CD8-positive, alpha-beta memory T cell (primary cell): ENCODE results near the gene KRT77. TPM values are rescaled to one million over a fixed set of nuclear protein-coding genes. Genes with fewer than 3 reads are reported as not detected.
A peak's percentile ranks its signal among the peaks of the same experiment; 100 is the strongest.

Experiments
- CTCF ChIA-PET: fragments of 350-600 bp; sonication (Branson Sonifier 250); formaldehyde crosslinking; loops from one replicate; lab custom pipeline; 2021; ENCODE audit warnings: antibody characterized with exemption; lab: Charles Lee
- POLR2A ChIA-PET: fragments of 350-600 bp; sonication (Branson Sonifier 250); formaldehyde crosslinking; loops from one replicate; lab custom pipeline; 2021; ENCODE audit warnings: antibody characterized with exemption; lab: Charles Lee
- DNase-seq, 5 donors: peaks; one replicate each; pipeline versions ENCODE4 v3.0.0 to v3.0.0-alpha.2; 2020 to 2022; ENCODE audit warnings: mixed read lengths in 1 of 5
- H3K27ac ChIP-seq: one replicate; pipeline ENCODE4 v1.7.0; 2013; ENCODE audit warnings: low read depth, mild to moderate bottlenecking, low read length, moderate library complexity
- H3K27me3 ChIP-seq: 2 replicates; pipeline ENCODE4 v1.7.0; 2013; ENCODE audit warnings: low read length, mild to moderate bottlenecking; ENCODE audit not compliant: insufficient read depth, poor library complexity, severe bottlenecking
- H3K36me3 ChIP-seq: 2 replicates; pipeline ENCODE4 v1.7.0; 2013; ENCODE audit warnings: mild to moderate bottlenecking, low read length, moderate library complexity; ENCODE audit not compliant: insufficient read depth
- H3K4me1 ChIP-seq: 2 replicates; pipeline ENCODE4 v1.7.0; 2013; ENCODE audit warnings: mild to moderate bottlenecking, low read length, moderate library complexity; ENCODE audit not compliant: insufficient read depth
- H3K4me3 ChIP-seq: 2 replicates; pipeline ENCODE4 v1.7.0; 2013; ENCODE audit warnings: mild to moderate bottlenecking, low read length
- H3K9me3 ChIP-seq: 2 replicates; pipeline ENCODE4 v1.7.0; 2013; ENCODE audit warnings: mild to moderate bottlenecking, low read length
- H3K27ac Mint-ChIP-seq, 8 donors: one replicate each; pipeline ENCODE4 v1.8.0; 2020 to 2021; ENCODE audit warnings: mixed read lengths in 8 of 8, mild to moderate bottlenecking in 6 of 8, inconsistent platforms in 3 of 8, moderate library complexity in 3 of 8
- H3K27me3 Mint-ChIP-seq, 2 donors: one replicate each; pipeline ENCODE4 v1.8.0; 2020 to 2021; ENCODE audit warnings: mixed read lengths in 2 of 2, mild to moderate bottlenecking in 1 of 2, moderate library complexity in 1 of 2
- H3K36me3 Mint-ChIP-seq, 3 donors: one replicate each; pipeline ENCODE4 v1.8.0; 2020 to 2021; ENCODE audit warnings: mixed read lengths in 3 of 3, inconsistent platforms in 1 of 3, mild to moderate bottlenecking in 1 of 3
- H3K4me1 Mint-ChIP-seq, 3 donors: one replicate each; pipeline ENCODE4 v1.8.0; 2020 to 2021; ENCODE audit warnings: mixed read lengths in 3 of 3, inconsistent platforms in 1 of 3, mild to moderate bottlenecking in 1 of 3
- H3K4me3 Mint-ChIP-seq, 7 donors: one replicate each; pipeline ENCODE4 v1.8.0; 2020 to 2021; ENCODE audit warnings: mixed read lengths in 7 of 7, mild to moderate bottlenecking in 6 of 7, moderate library complexity in 4 of 7, inconsistent platforms in 2 of 7
- H3K9me3 Mint-ChIP-seq, 5 donors: one replicate each; pipeline ENCODE4 v1.8.0; 2020 to 2022; ENCODE audit warnings: mixed read lengths in 5 of 5, mild to moderate bottlenecking in 3 of 5, moderate library complexity in 2 of 5, inconsistent platforms in 1 of 5
- polyA plus RNA-seq: library from polyadenylated mRNA; unstranded; fragments of 300-500 nt; fragmentation: Illumina TruSeq; gene quantifications from one replicate; pipeline ENCODE4 v1.2.3, GENCODE V29; 2021
- total RNA-seq, 2 experiments: library from RNA; stranded (reverse); gene quantifications; one replicate each; pipeline ENCODE4 v1.2.3, GENCODE V29; 2021

The KRT77 gene
- total and polyA plus RNA-seq, 3 experiments from 2014 or later, result not detected

DNA sequence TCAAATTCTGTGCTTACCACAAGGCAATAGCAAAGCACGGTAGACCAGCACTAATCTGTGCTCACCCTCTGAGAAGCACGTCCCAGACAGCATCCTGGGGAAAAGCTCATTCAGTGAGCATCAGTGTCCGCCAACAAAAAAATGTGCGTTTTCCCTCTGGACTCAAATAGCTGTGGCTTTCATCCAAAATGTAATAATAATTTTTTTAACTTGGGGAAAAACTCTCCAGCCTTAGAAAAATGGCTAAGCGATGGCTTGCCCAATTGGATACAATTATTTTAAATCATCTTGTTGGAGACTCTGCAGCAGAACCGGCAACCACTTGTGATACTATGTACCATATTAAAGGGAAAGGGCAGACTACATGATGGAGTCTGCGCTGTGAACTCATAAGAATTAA lies 1.1 kb upstream of the KRT77 start:
- POLR2A ChIA-PET, result no interaction called here

DNA sequence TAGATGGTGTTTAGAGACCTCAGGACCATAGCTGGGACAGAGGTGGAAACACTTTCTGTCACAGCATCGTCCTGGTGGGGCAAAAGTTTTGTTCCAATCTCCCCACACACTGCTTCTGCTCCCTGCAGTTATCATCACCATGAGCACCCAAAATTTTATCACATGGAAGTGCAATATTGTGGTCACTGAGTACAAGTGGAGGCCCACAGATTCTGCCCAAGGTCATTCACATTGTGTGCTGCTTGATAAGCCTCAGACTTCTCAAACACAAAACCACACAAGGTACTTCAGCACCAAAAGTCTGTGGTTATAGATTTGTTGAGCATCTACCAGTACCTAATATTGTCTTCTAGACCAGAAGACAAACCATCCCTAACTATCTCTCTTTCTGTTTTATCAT lies 554 bp upstream of the KRT77 start:
- Histone ChIP-seq H3K27me3 (peaks cover 4% of the 10 kb centered on the region), H3K4me3 (no peak overlapping the region), H3K4me1 (peaks cover 19% of the 10 kb centered on the region), H3K27ac (no peak overlapping the region), H3K9me3 (no peaks in the 10 kb centered on the region), H3K36me3 (no peaks in the 10 kb centered on the region)
- no peaks in the 10 kb centered on the region for H3K36me3 Mint-ChIP-seq
- POLR2A ChIA-PET, result no interaction called here
- peak overlapping the region in 1 of 8 donors; percentile 20 for H3K27ac Mint-ChIP-seq
- peaks cover 7 to 33% of the 10 kb centered on the region in 2 donors for H3K27me3 Mint-ChIP-seq
- no peaks in the 10 kb centered on the region for H3K4me1 Mint-ChIP-seq
- no peaks in the 10 kb centered on the region for H3K9me3 Mint-ChIP-seq
- no peak overlapping the region for H3K4me3 Mint-ChIP-seq
- CTCF ChIA-PET, result no interaction called here
- DNase-seq, result no peak

More for the DNA sequence above, 1.1 kb upstream of the KRT77 start:
- no peak for DNase-seq
- Histone ChIP-seq H3K27ac (no peak overlapping the region), H3K27me3 (peaks cover 4% of the 10 kb centered on the region), H3K4me3 (no peak overlapping the region), H3K36me3 (no peaks in the 10 kb centered on the region), H3K4me1 (peaks cover 21% of the 10 kb centered on the region), H3K9me3 (no peaks in the 10 kb centered on the region)
- Mint-ChIP-seq H3K36me3 (no peaks in the 10 kb centered on the region), H3K4me3 (no peak overlapping the region), H3K4me1 (no peaks in the 10 kb centered on the region), H3K9me3 (no peaks in the 10 kb centered on the region), H3K27ac (no peak overlapping the region), H3K27me3 (peaks cover 9 to 33% of the 10 kb centered on the region in 2 donors)
- CTCF ChIA-PET, result no interaction called here

DNA sequence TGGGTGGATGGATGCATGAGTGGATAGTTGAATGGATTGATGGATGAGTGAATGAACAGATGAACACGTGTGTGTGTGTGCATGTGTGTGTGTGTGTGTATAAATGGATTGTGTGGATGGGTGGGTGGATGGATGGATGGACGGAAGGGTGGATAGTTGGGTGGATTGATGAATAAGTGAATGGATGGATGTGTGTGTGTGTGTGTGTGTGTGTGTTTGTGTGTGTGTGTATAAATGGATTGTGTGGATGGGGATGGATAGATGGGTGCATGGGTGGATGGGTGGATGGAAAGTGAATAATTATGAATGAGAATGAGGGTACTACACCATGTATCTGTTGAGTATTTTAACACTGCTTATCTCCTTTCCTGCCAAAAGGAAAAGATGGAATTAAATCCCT lies 986 bp downstream of the KRT77 start:
- no peak overlapping the region for H3K4me3 Mint-ChIP-seq
- peak overlapping the region in 1 of 8 donors; percentile 13 for H3K27ac Mint-ChIP-seq
- H3K4me1 ChIP-seq, result peaks cover 3% of the 10 kb centered on the region
- CTCF ChIA-PET, result no interaction called here
- POLR2A ChIA-PET, result no interaction called here
- H3K4me3 ChIP-seq, result no peak overlapping the region
- H3K27ac ChIP-seq, result no peak overlapping the region
- no peaks in the 10 kb centered on the region for H3K36me3 Mint-ChIP-seq
- no peaks in the 10 kb centered on the region for H3K9me3 ChIP-seq
- no peaks in the 10 kb centered on the region for H3K9me3 Mint-ChIP-seq
- no peaks in the 10 kb centered on the region for H3K36me3 ChIP-seq
- DNase-seq, result no peak
- H3K27me3 Mint-ChIP-seq, result peaks cover 9 to 42% of the 10 kb centered on the region in 2 donors
- H3K27me3 ChIP-seq, result peaks cover 4% of the 10 kb centered on the region
- no peaks in the 10 kb centered on the region for H3K4me1 Mint-ChIP-seq

DNA sequence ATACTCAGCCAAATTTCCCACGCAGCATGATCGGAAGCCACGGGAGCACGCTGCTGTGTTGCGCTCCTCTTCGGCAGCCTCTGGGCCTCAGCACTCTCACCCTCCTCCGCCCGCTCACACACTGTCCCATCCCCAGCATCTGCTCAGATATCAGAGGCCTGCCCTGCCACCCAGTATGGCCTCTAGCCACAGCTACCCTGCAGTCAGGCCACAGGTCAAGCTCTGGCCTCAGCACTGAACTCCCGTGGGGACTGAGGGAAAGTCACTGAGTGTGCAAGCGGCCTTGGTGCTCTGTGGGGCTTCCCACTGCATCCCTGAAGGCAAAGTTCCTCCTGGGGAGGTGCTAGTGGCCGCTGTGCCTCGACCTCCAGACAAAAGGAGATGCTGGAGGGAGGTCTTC lies 2.0 kb downstream of the KRT77 start:
- H3K4me1 ChIP-seq, result no peaks in the 10 kb centered on the region
- H3K4me3 ChIP-seq, result no peak overlapping the region
- no peak overlapping the region for H3K27ac ChIP-seq
- Mint-ChIP-seq H3K36me3 (no peaks in the 10 kb centered on the region), H3K27ac (no peak overlapping the region), H3K4me1 (no peaks in the 10 kb centered on the region), H3K4me3 (no peak overlapping the region), H3K9me3 (no peaks in the 10 kb centered on the region), H3K27me3 (peaks cover 10 to 47% of the 10 kb centered on the region in 2 donors)
- DNase-seq, result no peak
- H3K9me3 ChIP-seq, result no peaks in the 10 kb centered on the region
- ChIA-PET POLR2A (no interaction called here), CTCF (no interaction called here)
- no peaks in the 10 kb centered on the region for H3K36me3 ChIP-seq
- peaks cover 4% of the 10 kb centered on the region for H3K27me3 ChIP-seq

DNA sequence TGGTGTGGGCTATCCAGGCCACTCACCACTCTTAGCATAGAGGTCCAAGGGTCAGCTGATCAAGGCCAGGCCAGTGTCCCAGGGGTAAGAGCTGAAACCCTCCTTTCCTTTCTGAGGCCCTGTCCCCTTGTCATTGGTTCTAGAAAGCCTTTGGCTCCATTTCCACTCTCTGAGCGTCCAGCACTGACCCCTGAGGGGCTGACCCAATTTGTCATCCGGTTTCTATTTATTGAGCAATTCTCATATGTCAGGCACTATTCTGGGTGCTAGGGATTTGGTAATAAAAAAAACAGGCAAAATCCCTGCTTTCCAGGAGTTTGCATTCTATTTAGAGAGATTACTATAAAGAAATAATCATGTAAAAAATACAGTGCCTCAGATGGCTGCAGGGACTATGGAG lies 3.4 kb downstream of the KRT77 start:
- Histone ChIP-seq H3K27ac (no peak overlapping the region), H3K27me3 (peaks cover 4% of the 10 kb centered on the region), H3K9me3 (no peaks in the 10 kb centered on the region), H3K4me1 (no peaks in the 10 kb centered on the region), H3K36me3 (no peaks in the 10 kb centered on the region), H3K4me3 (no peak overlapping the region)
- no peaks in the 10 kb centered on the region for H3K36me3 Mint-ChIP-seq
- no peak for DNase-seq
- no peak overlapping the region for H3K4me3 Mint-ChIP-seq
- peaks cover 12 to 55% of the 10 kb centered on the region in 2 donors for H3K27me3 Mint-ChIP-seq
- ChIA-PET POLR2A (no interaction called here), CTCF (no interaction called here)
- H3K4me1 Mint-ChIP-seq, result no peaks in the 10 kb centered on the region
- H3K9me3 Mint-ChIP-seq, result no peaks in the 10 kb centered on the region
- no peak overlapping the region for H3K27ac Mint-ChIP-seq

DNA sequence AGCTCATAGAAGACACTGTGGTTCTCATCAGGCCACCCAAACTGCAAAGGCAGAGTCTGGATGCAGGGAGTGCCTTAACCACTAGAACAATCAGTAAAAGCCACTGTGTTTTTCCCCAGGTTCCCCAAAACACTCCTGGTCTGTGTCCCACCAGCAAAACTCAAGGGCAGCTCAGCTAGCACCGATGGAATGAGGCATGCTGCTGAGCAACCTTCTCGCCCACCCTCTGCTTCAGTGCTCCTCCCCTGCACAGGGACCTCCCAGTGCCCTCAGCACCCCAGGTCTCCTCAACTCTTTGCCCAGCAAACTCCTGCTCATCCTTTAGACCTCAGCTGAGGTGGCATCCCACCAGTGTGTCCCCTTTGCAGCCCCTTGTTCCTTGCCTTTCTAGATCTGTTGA lies 4.0 kb downstream of the KRT77 start:
- ChIA-PET CTCF (no interaction called here), POLR2A (no interaction called here)
- Histone ChIP-seq H3K36me3 (no peaks in the 10 kb centered on the region), H3K4me1 (no peaks in the 10 kb centered on the region), H3K27ac (no peak overlapping the region), H3K27me3 (peaks cover 4% of the 10 kb centered on the region), H3K4me3 (no peak overlapping the region), H3K9me3 (no peaks in the 10 kb centered on the region)
- Mint-ChIP-seq H3K27ac (peak overlapping the region in 1 of 8 donors; percentile 64), H3K36me3 (no peaks in the 10 kb centered on the region), H3K4me1 (no peaks in the 10 kb centered on the region), H3K9me3 (no peaks in the 10 kb centered on the region), H3K4me3 (no peak overlapping the region), H3K27me3 (peaks cover 12 to 56% of the 10 kb centered on the region in 2 donors)
- DNase-seq, result no peak

DNA sequence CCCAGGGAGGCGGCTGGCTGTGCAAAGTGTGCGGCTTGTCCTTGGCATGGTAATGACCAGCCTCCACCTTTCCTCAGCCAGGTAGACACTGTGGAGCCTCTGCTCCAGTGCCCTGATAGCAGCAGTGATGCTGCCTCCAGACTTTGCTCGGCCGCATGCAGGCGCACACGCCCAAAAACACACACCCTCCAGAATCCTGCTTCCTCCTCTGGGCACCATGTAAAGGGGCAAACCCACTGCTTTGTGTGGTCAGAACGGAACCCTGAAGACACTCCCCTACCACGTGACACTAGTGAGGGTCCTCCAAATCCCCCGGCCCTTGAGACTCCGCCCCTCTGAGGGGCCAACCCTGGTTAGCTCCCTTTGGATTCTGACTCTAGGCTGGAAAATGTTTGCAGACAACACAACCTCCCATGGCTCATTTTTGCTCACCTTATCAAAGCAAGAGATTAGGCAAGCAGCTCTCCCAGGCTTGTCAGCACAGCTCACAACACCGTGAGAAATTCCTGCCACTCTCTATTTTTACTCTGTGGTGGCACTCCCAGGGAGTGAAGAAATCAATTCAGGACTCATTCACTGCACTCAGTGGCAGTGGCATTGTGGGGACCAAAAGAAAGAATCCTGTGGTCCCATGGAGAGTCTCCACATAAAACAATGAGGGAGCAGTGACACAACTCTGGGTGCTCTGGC lies 4.5 kb downstream of the KRT77 start:
- Histone ChIP-seq H3K36me3 (no peaks in the 10 kb centered on the region), H3K4me3 (no peak overlapping the region), H3K9me3 (no peaks in the 10 kb centered on the region), H3K27ac (no peak overlapping the region), H3K27me3 (peaks cover 4% of the 10 kb centered on the region), H3K4me1 (no peaks in the 10 kb centered on the region)
- Mint-ChIP-seq H3K27ac (peak overlapping the region in 1 of 8 donors; percentile 15), H3K27me3 (peaks cover 12 to 56% of the 10 kb centered on the region in 2 donors), H3K4me3 (no peak overlapping the region), H3K4me1 (no peaks in the 10 kb centered on the region), H3K36me3 (no peaks in the 10 kb centered on the region), H3K9me3 (no peaks in the 10 kb centered on the region)
- DNase-seq, result no peak
- ChIA-PET POLR2A (no interaction called here), CTCF (no interaction called here)

DNA sequence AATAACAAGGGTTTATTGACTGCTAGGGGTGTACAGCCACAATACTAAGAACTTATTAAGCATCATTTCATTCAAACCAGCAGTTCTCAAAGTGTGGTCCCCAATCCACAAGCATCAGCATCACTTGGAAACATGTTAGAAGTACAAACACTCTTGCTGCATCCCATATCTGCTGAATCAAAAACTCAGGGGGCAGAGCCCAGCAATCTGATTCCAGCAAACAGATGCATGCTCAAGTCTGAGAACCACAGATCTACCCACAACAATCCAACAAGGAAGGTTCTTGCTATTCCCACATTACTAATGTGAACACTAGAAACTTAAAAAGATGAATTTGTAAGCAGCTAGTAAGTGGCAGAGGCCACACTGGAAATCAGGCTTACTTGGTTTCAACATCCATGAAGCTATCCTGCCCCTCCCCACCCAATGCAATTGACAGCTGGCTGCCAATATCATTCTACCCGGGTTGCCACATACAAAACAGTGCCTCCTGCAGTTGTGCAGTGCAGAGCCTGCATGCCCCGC lies 6.2 kb downstream of the KRT77 start:
- Mint-ChIP-seq H3K4me1 (peaks cover 2 to 9% (median 5%) of the 10 kb centered on the region in 3 donors), H3K27ac (peak overlapping the region in 1 of 8 donors; percentile 92), H3K36me3 (peaks cover 0 to 2% (median 0%) of the 10 kb centered on the region in 3 donors), H3K4me3 (no peak overlapping the region), H3K27me3 (peaks cover 10 to 58% of the 10 kb centered on the region in 2 donors), H3K9me3 (no peaks in the 10 kb centered on the region)
- Histone ChIP-seq H3K9me3 (no peaks in the 10 kb centered on the region), H3K4me3 (no peak overlapping the region), H3K4me1 (peaks cover 5% of the 10 kb centered on the region), H3K27ac (no peak overlapping the region), H3K36me3 (no peaks in the 10 kb centered on the region), H3K27me3 (no peaks in the 10 kb centered on the region)
- DNase-seq, result no peak
- ChIA-PET POLR2A (no interaction called here), CTCF (no interaction called here)
